ENCODE data around the gene TET2.
A peak's percentile ranks its signal among the peaks of the same experiment; 100 is the strongest.

The TET2 gene

DNA sequence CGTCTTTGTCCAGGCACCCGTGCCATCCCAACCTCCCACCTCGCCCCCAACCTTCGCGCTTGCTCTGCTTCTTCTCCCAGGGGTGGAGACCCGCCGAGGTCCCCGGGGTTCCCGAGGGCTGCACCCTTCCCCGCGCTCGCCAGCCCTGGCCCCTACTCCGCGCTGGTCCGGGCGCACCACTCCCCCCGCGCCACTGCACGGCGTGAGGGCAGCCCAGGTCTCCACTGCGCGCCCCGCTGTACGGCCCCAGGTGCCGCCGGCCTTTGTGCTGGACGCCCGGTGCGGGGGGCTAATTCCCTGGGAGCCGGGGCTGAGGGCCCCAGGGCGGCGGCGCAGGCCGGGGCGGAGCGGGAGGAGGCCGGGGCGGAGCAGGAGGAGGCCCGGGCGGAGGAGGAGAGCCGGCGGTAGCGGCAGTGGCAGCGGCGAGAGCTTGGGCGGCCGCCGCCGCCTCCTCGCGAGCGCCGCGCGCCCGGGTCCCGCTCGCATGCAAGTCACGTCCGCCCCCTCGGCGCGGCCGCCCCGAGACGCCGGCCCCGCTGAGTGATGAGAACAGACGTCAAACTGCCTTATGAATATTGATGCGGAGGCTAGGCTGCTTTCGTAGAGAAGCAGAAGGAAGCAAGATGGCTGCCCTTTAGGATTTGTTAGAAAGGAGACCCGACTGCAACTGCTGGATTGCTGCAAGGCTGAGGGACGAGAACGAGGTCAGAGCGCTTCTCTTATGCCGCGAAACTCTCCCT is at the start of gene TET2:
TET2 (plus strand) TSS at position 601 of the 740 bp plus-strand sequence. CDS start 87,067 bp downstream, outside the sequence.
- peak; percentile 73 for DNase-seq

DNA sequence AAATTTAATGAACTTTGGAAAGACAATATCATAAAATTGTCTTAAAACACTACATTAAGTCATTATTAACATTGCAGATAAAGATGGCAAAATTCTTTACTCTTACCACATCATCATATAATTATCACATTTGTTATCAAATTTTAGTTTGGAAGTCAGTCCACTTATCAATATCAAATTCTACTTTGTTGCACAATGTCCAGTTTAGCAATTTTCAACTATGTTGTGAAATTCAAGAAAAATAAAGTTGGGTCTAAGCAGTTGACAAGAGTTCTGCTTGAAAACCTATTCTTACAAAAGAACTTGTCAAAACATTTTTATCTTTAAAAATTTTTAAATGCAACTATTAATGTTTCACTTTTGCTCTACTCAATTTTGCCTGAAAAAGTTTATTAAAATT is 44.7 kb upstream of the TET2 start:
- peak; percentile 22 for DNase-seq

DNA sequence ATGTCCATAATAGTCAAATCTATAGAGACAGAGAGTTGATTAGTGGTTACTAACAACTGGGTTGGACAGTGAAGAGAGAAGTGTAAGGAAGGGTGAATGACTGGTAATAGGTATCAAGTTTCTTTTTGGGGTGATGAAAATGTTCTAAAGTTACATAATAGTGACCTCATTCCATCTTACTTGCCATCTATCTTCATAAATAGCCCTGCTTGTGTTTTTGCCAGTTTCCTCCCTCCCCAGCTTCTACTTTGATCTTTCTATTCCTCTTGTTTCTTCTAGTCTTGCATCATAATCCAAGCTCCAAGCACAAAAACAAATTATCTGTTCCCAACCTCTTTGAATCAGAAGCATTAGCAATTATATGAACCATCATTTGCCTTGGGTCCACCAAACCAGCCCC is 40.2 kb upstream of the TET2 start:
- peak; percentile 64 for DNase-seq

DNA sequence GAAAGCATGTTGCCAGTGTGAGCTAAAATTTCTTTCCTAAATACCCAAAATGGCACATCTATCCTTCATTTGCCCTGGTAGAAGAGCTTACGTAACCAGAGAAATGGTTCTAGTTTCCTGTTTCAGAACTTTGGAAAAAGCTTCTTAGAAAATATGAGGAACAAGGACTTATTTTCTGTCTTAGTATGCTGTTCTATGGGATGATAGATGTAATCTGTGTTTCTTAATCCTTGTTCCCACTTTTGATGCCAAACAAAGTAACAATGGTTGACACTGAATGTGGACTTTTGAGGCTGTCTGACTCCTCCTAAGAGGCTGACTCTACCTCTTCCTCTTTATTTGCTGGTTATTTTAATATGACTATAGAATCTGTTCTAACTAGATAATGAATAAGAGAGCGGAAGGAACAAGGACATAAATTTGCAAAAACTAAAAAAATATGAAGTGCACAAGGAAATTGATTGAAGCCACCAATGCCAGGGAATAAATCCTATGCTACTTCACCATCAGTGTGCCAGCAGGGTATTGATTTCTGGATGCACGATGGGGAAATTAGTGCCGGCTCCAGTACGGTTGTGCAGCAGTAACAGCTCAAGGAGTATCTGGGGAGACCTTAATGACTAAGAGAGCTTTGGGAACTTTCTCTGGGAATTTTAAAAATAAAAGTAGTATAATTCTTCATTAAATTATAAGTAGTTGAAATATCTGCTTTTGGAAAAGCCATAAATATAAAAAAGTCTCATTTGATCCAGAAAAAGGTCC is 39.4 kb upstream of the TET2 start:
- peak; percentile 93 for DNase-seq

DNA sequence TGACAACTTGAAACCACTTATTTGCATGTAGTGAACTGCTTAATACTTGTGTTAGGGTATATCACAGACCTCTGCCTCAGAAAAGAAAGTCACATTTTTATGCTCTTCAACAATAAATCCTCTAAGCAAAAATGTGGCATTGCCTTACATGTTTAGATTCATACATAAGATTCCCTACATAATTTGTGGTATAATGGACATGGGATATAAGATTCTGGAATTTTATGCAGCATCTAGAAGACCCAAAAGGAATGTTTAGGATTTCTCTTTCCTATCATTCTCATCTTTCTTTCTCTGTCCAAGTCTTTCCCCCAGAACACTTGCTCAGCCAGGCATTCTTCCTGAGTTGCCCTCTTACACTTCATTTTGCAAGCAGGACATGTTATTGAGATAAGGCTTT is 37.7 kb upstream of the TET2 start:
- no peak for DNase-seq

DNA sequence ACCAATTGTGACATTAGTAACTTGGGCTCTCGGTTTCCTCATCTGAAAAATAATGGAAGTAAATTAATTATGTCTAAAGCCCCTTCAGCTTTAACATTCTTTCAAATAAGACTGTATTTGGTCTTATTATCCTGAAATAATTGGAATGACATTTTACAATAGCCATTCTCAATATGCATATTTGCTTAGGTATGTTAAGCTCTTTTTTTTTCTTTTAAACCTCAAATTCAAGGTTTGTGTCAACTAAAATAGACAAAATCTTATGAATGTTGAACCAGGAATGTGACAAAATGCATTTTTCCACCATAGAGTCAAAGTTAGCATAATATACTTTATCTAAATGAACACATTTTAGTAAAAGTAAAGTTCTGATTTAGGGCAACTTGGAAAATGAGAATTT is 34.4 kb upstream of the TET2 start:
- DNase-seq = no peak

DNA sequence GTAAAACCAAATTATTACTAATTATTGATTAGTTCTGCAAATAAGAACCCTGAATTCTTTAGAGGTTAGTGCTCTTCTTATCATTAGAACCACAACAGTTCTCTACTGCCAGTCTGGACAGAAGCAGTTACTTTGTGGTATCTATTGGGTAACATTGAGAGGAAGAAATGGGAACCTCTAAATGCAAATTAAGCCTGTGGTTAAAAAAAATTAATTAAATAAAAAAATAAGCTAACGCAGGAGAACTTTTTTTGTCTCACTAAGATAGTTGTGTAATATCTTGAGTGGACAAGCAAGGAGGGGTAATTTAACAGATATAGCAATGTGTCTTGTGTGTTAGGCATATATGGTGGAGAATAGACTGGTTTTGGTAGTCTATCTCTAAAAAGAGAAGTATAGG is 32.9 kb upstream of the TET2 start:
- DNase-seq = peak; percentile 96

DNA sequence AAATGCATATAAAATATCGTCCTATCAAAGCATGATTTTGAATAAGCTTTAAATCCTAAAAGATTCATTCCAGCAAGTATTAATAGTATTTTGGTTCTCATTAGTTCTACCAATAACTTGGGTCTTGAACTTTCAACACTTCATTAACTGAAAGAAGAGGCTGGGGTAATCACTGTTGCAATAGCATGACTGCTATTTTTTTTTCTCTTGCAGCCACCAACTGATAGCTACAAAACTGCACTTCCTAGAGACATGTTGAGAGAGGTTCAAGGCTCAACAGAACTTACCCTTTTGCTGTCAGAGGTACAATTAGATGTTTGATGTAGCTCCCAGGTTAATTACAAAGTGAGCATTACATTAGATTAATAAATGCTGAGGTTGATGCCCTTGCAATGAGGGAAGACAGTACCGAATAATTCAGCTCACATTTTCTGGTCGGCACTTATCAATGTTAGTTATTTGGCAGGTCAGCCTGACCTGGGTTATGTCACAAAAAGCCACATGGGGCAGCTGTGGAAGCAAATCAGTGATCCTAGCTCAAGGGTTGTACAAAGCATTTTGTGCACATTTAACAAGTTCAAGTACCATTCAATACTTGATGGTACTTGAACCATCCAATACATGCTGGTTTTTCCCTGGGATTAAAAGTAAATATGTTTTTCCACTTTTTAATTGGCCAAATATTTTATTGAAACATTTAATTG is 29.9 kb upstream of the TET2 start:
- peak; percentile 50 for DNase-seq

DNA sequence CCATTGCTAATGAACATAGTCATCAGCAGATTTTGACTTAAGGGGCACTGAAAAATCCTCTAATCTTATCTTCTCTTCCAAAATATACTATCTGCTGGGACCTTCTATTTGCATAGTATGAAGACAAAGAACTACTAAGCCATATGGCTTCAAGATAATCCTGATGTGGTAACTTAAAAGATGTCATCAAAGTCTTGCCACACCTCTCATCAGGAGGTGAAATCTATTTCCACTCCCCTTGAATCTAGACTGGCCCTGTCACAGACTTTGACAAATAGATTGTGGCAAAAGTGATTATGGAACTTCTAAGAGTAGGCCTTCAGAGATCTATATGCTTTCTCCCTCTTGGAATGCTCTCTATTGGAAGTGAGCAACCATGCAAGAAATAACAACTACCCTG is 27.3 kb upstream of the TET2 start:
- DNase-seq = peak; percentile 57

DNA sequence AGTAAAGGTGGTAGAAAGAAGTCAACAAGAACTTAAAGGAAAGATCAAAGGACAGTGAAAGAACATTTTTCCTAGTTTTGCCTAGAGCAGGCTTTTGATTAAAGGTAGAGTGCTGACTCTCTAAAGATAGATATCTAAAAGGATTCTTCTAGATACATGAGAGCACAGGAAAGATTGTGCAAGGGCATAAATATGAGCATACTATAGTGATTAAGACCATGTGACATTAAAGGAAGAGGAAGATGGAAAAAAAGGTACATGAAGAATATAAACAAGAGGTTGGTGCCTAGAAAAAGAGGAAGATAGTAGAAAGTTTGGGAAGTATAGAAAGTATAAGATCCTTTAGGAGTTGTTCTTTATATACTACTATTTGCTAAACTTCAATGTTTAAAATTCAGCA is 26.1 kb upstream of the TET2 start:
- peak; percentile 61 for DNase-seq

DNA sequence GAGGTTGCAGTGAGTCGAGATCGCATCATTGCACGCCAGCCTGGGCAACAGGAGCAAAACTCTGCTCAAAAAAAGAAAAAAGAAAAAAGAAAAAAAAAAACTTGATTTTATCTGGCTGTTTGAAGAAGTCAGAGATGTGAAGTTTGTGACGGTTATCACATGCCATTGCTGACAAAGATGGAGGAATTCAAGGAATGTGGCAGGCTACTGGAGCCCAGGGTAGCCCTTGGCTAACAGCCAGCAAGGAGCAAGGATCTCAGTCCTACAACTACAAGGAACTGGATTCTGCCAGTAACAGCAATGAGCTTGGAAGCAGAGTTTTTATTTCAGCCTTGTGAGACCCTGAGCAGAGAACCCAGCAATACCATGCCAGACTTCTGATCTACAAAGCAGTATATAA is 24.3 kb upstream of the TET2 start:
- no peak for DNase-seq

DNA sequence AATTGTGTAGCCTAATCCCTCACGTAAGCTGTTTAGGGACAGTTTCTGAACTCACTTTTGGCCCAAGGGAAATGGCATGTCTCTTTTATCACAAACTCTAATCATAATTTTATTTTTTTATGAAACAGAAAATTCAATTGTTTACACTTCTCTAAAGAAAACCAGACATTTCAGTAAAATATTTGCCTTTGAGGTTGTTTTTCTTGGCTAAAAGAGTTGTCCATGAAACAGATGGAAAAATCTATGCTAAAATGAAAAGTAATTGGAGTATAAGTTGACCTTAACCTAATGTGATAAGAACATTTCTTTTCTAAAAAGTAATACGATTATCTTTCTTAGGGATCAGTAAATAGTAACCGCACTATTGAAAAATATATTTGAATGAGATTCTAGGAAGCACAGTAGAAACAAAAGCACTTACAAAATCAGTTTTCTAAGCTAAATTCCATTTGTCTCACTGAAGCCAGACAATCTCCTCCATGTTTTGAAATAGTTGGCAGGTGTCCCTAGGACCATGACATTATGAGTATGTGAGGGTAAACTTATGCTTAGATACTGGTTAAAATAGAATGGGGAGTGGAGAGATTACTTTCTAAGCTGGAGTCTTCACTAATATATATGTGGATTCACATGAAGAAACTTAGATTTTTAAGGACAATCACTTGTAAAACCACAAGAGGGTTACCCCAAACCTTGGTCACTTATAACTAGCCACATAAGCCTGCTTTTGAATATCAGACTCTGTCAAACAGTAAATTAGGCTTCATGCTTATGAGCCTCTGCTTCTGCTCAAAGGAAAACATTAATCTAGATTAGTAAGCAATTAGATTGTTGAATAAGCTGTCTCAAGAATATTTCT is 20.1 kb upstream of the TET2 start:
- DNase-seq = no peak

DNA sequence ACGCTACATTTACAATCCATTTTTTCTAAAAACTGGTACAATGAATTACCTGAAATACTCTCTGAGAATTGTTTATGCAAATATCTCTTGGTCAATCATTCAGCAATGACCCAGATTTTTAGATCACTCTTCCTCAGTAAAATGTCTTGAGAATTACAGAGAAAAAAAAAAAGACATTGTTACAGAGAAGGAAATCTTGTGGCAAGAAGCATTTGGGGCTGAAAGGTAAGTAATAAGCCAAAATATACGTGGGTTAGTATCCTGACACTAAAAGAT is 19.6 kb upstream of the TET2 start:
- no peak for DNase-seq

DNA sequence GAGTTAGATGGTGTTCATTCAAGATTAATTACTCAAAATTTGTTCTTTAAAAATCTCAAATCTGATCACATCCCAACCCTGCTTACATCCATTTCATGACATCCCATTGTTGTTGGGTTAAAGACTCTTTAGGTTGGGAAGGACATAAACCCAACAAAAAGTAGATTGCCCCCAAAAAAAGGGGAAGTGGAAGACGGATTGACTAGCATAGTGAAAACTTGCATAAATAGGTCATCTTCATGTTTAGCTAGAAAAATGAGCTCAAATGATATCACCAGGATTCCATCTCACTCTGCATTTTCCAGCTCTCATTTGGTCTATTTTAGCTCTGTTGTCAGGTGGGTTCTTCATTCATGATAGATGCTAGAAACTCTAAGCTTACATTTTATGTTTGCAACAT is 18.5 kb upstream of the TET2 start:
- DNase-seq = peak; percentile 57

DNA sequence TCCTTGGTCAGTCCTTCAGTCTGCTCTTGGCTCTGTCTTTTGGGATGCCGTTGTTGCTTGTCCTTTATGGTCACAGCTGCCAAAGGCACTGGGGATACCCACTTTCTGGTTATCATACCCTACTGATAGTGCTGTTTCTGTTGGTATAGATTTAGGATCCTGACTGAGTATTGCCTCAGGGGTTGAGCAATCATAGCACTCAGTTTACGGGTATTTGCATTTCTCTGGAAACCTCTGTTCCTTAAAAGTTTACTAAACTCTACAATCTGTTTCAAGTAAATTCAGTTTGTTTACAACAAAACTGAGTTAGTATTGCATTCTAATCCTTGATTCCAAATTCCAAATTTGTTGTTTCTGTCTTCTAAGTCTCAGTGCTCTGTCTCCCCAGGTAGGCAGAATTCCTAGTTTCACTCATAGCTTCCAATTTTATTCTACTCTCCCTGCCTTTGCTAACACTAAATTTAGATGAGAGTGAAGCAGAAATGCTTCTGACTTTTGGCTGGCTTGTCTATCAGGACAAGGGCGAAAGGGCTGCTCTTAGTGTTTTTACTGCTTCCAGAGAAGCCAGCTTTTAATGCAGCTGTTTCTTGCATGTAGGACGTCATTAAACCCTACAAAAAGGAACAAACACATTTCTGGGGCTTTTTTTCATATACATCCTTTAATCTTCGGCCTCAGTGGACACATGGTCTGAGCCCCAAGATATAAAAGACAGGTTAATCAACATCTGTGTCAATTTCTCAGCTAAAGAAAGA is 17.2 kb upstream of the TET2 start:
- peak; percentile 16 for DNase-seq

DNA sequence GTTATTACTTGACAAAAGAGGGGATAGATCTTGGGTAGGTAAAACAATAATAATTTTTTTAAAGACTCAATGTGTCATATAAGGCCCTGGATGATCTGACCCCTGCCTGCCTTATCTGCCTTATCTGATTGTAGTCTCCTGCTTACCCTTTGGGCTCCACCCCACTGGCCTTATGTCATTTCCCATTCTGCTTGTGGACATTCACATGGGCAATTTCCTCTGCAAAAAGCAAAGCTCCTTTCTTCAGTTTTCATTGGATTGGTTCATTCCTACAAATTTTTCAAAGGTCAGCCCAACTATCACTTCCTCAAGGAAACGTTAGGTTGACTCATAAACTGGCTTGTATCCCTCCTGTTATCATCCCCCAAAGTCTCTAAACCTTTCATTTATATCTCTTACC is 15.7 kb upstream of the TET2 start:
- no peak for DNase-seq

DNA sequence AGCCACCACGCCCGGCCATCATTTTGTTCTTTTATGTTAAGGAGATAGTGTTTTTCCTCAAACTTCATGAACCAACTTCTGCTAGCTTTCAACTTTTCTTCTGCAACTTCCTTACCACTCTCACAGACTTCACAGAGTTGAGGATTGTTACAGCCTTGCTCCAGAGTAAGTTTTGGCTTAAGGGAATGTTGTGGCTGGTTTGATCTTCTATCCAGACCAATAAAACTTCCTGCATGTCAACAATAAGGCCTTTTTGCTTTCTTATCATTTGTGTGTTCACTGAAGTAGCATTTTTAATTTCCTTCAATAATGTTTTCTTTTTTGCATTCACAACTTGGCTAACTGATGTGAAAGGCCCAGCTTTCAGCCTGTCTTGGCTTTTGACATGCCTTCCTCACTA is 12.7 kb upstream of the TET2 start:
- DNase-seq = no peak

DNA sequence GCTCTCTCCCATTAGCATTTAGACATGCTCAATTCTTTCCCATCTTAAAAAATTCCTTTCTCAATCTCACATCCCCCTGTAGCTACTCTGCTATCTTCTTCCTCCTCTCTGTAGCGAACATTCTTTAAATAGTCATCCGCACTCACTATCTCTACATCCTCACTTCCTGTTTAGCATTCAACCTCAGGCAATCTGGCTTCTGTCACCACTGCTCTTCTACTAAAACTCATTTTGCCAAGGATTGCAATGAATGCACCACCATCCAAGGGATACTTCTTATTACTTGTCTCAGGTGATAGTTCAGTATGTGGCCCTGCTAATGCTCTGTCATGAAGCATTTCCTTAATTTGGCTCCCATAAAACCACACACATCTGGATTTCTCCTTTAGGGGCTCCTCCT is 10.9 kb upstream of the TET2 start:
- peak; percentile 78 for DNase-seq

DNA sequence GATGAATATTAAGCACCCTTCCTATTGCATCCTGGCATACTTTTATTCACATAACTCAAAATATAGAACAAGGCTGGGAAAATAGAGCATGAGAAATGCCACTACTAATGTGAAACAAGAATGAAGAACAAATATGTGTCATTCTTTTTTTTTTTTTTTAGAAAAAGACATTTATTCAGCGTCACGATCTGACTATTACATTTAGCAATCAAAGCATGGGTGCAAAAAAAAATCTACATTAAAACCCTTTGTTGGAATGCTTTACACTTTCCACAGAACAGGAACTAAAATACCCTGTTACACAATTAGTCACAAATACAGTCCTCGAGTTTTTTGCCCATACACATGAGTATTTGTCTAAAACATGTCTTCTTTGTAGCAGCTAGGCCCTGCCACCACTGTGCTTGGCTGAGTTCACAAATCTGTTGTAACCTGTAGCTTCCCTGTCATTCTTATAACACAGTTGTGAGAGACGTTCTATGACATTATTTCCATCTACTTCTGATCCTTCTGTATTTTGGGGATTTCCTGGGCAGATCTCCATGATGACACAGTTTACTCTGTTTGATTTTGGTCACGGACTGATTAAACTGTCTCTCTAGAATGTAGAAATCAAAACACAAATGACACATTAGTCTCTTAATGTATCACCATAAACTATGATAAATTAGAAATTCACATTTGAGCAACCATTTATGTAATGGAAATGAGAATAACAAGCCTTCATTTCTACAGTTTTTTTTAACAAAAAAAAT is 9.4 kb upstream of the TET2 start:
- DNase-seq = peak; percentile 36

DNA sequence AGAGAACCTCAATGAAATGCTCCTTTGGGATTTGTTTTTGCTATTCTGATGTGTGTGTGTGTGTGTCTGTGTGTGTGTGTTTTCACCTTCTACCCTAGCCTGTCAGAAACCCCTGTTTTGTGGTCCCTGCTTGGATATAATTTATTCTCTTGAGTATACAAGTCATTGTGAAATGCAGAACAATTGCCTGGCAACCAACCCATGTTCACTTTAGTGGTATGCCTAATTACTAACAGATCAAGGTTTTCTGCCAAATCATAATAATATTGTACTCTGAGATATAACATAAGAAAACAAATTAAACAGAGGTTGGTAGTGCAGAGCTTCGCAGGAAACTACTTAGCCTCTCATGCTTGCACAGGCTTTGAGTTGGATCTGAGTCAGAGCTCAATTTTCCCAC is 7.0 kb upstream of the TET2 start:
- DNase-seq = no peak

DNA sequence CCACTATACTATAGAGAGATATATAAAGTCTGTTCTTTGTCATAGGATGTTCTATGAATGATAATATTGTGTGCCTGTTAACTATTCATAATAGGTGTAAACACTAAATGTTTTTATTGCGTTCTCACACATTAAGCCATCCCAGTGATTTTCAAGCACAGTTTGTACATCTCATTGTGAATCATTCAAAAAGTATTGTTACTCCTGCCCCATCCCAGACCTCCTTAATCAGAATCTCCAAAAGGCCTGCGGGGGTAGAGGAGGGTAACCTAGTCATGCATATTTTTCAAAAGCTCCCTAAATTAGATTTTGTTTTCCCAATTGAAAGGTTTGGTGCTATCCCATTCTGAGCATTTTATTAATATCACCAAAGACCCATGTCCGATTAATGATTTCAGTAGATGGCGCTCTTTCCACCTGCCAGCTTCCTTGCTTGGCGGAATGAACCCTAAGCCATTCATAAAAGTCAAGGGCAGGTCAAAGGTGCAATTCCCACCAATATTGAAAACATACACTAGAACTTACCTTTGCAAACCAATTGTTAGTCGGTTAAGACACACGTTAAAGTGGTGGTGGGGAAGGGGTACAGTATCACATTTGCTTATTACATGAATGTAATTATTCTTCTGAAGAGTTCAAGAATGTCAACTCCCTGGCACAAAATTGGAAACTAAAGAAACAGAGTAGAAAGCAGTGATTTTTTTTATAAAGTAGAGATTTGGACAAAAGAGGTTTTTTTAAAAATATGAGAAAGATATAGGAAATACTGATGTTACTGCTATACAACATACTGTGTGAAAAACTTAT is 5.8 kb upstream of the TET2 start:
- DNase-seq = no peak
